K562 (cell line): ENCODE measurements around the gene CACNA1C. TPM values are rescaled to one million over a fixed set of nuclear protein-coding genes. Genes with fewer than 3 reads are reported as not detected.

Experiments
- ATAC-seq: fragments of 200-7000 bp; cut with Tn5 transposase; 3 replicates; pipeline ENCODE4 v1.9.1; 2020; ENCODE audit warnings: moderate library complexity
- BruUV-seq: library from RNA; stranded (reverse); fragments of 400-500 nt; replicated peaks from 2 replicates; lab custom pipeline; 2021; lab: Mats Ljungman, UMichigan
- CTCF ChIA-PET: fragments of 300-600 bp; formaldehyde crosslinking; extraction: SDS; loops from one replicate; lab custom pipeline; 2021; ENCODE audit warnings: low intra/inter-chr PET ratio; lab: Yijun Ruan, JAX
- POLR2A ChIA-PET: fragments of 300-600, 350-650 bp; sonication (Branson Sonifier 250); formaldehyde crosslinking; extraction: SDS; loops from one replicate; lab custom pipeline; 2021; ENCODE audit warnings: antibody characterized with exemption, inconsistent platforms; lab: Yijun Ruan, JAX
- DNase-seq, 4 experiments: peaks; one replicate each; pipeline versions ENCODE4 v3.0.0 to v3.0.0-alpha.2; 2011 to 2018; ENCODE audit warnings: low spot score in 3 of 4, mixed read lengths in 3 of 4; ENCODE audit errors: extremely low read depth in 1 of 4
- FAIRE-seq: peaks from 2 replicates; lab custom pipeline; 2011; peaks lifted over from hg19 to GRCh38; lab: Jason Lieb, UNC
- H2AFZ ChIP-seq: 2 replicates; pipeline ENCODE4 v1.6.0; 2011; ENCODE audit warnings: low read depth, low read length, control low read depth, inconsistent platforms
- H3K27ac ChIP-seq: fragments of 200-600 bp; 3 replicates; pipeline ENCODE4 v1.8.0; 2011; ENCODE audit warnings: low read depth, mild to moderate bottlenecking, control low read depth, inconsistent platforms, low read length, moderate library complexity, mixed read lengths; ENCODE audit errors: extremely low read depth
- H3K27me3 ChIP-seq, 2 experiments: fragments of 300-600 bp in 1 of 2; 2 replicates in 1 of 2; 3 replicates in 1 of 2; pipeline versions ENCODE4 v1.6.0 to v1.8.0; 2011; ENCODE audit warnings: inconsistent platforms in 2 of 2, low read length in 2 of 2, mild to moderate bottlenecking in 1 of 2, mixed read lengths in 1 of 2, moderate library complexity in 1 of 2; ENCODE audit not compliant: control insufficient read depth in 2 of 2, insufficient read depth in 2 of 2
- H3K36me3 ChIP-seq: fragments of 300-600 bp; 3 replicates; pipeline ENCODE4 v1.8.0; 2011; ENCODE audit warnings: mild to moderate bottlenecking, low read length, inconsistent platforms; ENCODE audit not compliant: control insufficient read depth, insufficient read depth
- H3K4me1 ChIP-seq, 2 experiments: fragments of 200-600 bp in 1 of 2; replicated peaks in 1 of 2; 2 replicates in 1 of 2; 3 replicates in 1 of 2; pipeline versions ENCODE4 v1.5.1 to v1.8.0; 2011; ENCODE audit warnings: inconsistent platforms in 2 of 2, low read length in 2 of 2, mild to moderate bottlenecking in 1 of 2, mixed read lengths in 1 of 2, moderate library complexity in 1 of 2; ENCODE audit not compliant: control insufficient read depth in 2 of 2, insufficient read depth in 2 of 2
- H3K4me2 ChIP-seq: 2 replicates; pipeline ENCODE4 v1.6.1; 2011; ENCODE audit warnings: low read length, control low read depth, inconsistent platforms, mixed read lengths; ENCODE audit not compliant: insufficient read depth
- H3K4me3 ChIP-seq: fragments of 200-600 bp; sonication (generic), shearing (Covaris generic); 2 replicates; pipeline ENCODE4 v1.5.1; 2016; ENCODE audit warnings: control low read depth, inconsistent platforms
- H3K79me2 ChIP-seq: fragments of 200-600 bp; 3 replicates; pipeline ENCODE4 v1.8.0; 2011; ENCODE audit warnings: low read length, inconsistent platforms; ENCODE audit not compliant: control insufficient read depth, insufficient read depth
- H3K9ac ChIP-seq, 2 experiments: 2 replicates each; pipeline versions ENCODE4 v1.6.0 to v1.6.1; 2011; ENCODE audit warnings: low read depth in 2 of 2, low read length in 2 of 2, control low read depth in 1 of 2, inconsistent platforms in 1 of 2, mild to moderate bottlenecking in 1 of 2, mixed read lengths in 1 of 2; ENCODE audit not compliant: insufficient read depth in 1 of 2
- H3K9me1 ChIP-seq: one replicate; pipeline ENCODE4 v1.6.0; 2011; ENCODE audit warnings: inconsistent platforms, mild to moderate bottlenecking, low read length, moderate library complexity; ENCODE audit not compliant: control insufficient read depth, insufficient read depth
- H3K9me3 ChIP-seq: replicated peaks from 2 replicates; pipeline ENCODE4 v1.5.1; 2011; ENCODE audit warnings: low read depth, low read length, inconsistent platforms; ENCODE audit not compliant: control insufficient read depth, insufficient read depth
- H4K20me1 ChIP-seq: replicated peaks from 2 replicates; pipeline ENCODE4 v1.6.1; 2011; ENCODE audit warnings: low read length, inconsistent platforms, mixed read lengths; ENCODE audit not compliant: control insufficient read depth, insufficient read depth
- BHLHE40 ChIP-seq: IDR thresholded peaks from 2 replicates; pipeline ENCODE4 v1.6.1; 2011; ENCODE audit warnings: low read length, improper control_type of control experiment
- CBX1 ChIP-seq: sonication (generic); IDR thresholded peaks from 2 replicates; pipeline ENCODE4 v1.6.1; 2016; ENCODE audit warnings: antibody characterized with exemption, low read depth, mild to moderate bottlenecking
- HCFC1 ChIP-seq: IDR thresholded peaks from 2 replicates; pipeline ENCODE4 v1.6.1; 2012; ENCODE audit warnings: low read depth, low read length, improper control_type of control experiment
- LCOR ChIP-seq: sonication (generic); formaldehyde crosslinking; IDR thresholded peaks from 2 replicates; pipeline ENCODE4 v1.8.0; 2022; ENCODE audit warnings: mild to moderate bottlenecking, missing genetic modification reagents
- NCOA1 ChIP-seq: fragments of 450-650 bp; IDR thresholded peaks from 2 replicates; pipeline ENCODE4 v1.6.1; 2016; ENCODE audit warnings: low read depth
- NR4A1 ChIP-seq, 2 experiments: fragments of 250-450 bp in 1 of 2; fragments of 450-650 bp in 1 of 2; sonication (Bioruptor Pico) in 1 of 2; IDR thresholded peaks; 2 replicates each; pipeline versions ENCODE4 v1.4.0 to v1.6.1; 2016 to 2020; ENCODE audit warnings: mild to moderate bottlenecking in 2 of 2, missing compliant biosample characterization in 1 of 2, missing genetic modification characterization in 1 of 2, moderate library complexity in 1 of 2
- SMARCA5 ChIP-seq: fragments of 450-650 bp; IDR thresholded peaks from 2 replicates; pipeline ENCODE4 v1.6.1; 2016
- SNIP1 ChIP-seq: fragments of 450-650 bp; IDR thresholded peaks from 2 replicates; pipeline ENCODE4 v1.7.1; 2017; ENCODE audit warnings: low read depth, mild to moderate bottlenecking
- ZFP1 ChIP-seq: fragments of 450-650 bp; formaldehyde crosslinking; IDR thresholded peaks from 2 replicates; pipeline ENCODE4 v1.4.0; 2020; ENCODE audit warnings: mild to moderate bottlenecking, mixed read lengths
- ZNF282 ChIP-seq: sonication (generic); formaldehyde crosslinking; IDR thresholded peaks from 2 replicates; pipeline ENCODE4 v1.8.1; 2023; ENCODE audit warnings: missing genetic modification reagents
- ZNF431 ChIP-seq: sonication (generic); formaldehyde crosslinking; IDR thresholded peaks from 2 replicates; pipeline ENCODE4 v1.8.0; 2022; ENCODE audit warnings: mild to moderate bottlenecking, missing genetic modification reagents
- ZNF75A ChIP-seq: fragments of 450-650 bp; formaldehyde crosslinking; IDR thresholded peaks from 2 replicates; pipeline ENCODE4 v1.4.0; 2020; ENCODE audit warnings: mild to moderate bottlenecking
- ZNF766 ChIP-seq: fragments of 200-800 bp; sonication (Bioruptor generic); conservative IDR thresholded peaks from 2 replicates; pipeline ENCODE4 v1.6.1; 2016; ENCODE audit warnings: missing genetic modification characterization, missing compliant biosample characterization
- ZNF830 ChIP-seq: fragments of 250-450 bp; sonication (Bioruptor Pico); IDR thresholded peaks from 2 replicates; pipeline ENCODE4 v1.5.0; 2021; ENCODE audit warnings: mild to moderate bottlenecking
- WGBS: fragments of 100-300 bp; shearing (Covaris generic); methylation state at CpG from one replicate; pipeline ENCODE4 v1.1.6; 2016; ENCODE audit warnings: low coverage, mixed read lengths; ENCODE audit not compliant: insufficient coverage; ENCODE audit errors: missing lambda C conversion rate; 5-methylcytosine and 5-hydroxymethylcytosine counted together
- in situ Hi-C: fragments of 300-500 bp; cut with MboI; formaldehyde crosslinking; loops from 4 replicates; pipeline ENCODE4 v1.15.0; 2018; ENCODE audit warnings: inconsistent platforms, mixed read lengths
- intact Hi-C: fragments of 100-400 bp; cut with micrococcal nuclease; formaldehyde crosslinking; loops from 2 replicates; pipeline ENCODE4 v1.14.2; 2022
- polyA plus RNA-seq, 8 experiments: library from polyadenylated mRNA; depleted of rRNA in 4 of 8; stranded (reverse) in 5 of 8; unstranded in 3 of 8; fragments of >200 nt; fragmentation: Nextera tagmentation in 2 of 8; fragmentation: Illumina TruSeq in 1 of 8; extraction: Ambion mirVana in 2 of 8; extraction: Trizol in 1 of 8; gene quantifications; 2 replicates each; pipeline versions ENCODE4 v1.2.1 to v1.2.3, GENCODE V29; 2011 to 2014; ENCODE audit warnings: inconsistent platforms in 1 of 8, missing spikeins in 1 of 8
- total RNA-seq, 7 experiments: library from RNA; depleted of rRNA in 6 of 7; stranded (reverse); fragments of >200 nt in 6 of 7; fragmentation: Illumina TruSeq in 2 of 7; extraction: Trizol in 2 of 7; gene quantifications; 2 replicates each; pipeline versions ENCODE4 v1.2.1 to v1.2.3, GENCODE V29; 2011 to 2021; ENCODE audit warnings: low replicate concordance in 1 of 7
- TF ChIP-seq, protein P1 (sequence below): fragments of 450-650 bp; IDR thresholded peaks from 2 replicates; pipeline ENCODE4 v1.6.1; 2014; ENCODE audit warnings: low read depth, mild to moderate bottlenecking, moderate library complexity, borderline replicate concordance
- TF ChIP-seq, protein P2 (sequence below): sonication (generic); formaldehyde crosslinking; IDR thresholded peaks from 2 replicates; pipeline ENCODE4 v1.8.1; 2023; ENCODE audit warnings: mild to moderate bottlenecking, missing genetic modification reagents

The CACNA1C gene
- total and polyA plus RNA-seq, 9 of the 15 experiments (the other 6 are each of a cell fraction or from before 2014, with no cell fraction given) = not detected

DNA sequence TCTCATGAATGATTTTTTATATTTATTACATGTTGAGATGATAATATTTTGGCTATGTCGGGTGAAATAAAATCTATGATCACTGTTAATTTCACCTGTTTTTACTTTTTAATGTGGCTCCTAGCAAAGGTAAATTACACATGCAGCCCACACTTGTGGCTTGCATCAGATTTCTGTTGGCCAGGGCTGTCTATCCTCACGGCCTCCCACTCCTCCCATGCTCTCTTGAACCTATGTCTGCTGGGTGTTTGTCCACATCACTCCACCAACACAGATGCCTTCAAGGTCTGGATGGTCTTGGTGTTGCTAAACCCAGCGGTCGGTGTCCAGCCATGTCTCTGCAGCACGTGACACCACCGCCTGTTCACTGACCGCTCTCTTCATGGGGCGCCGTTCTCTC, 402.6 kb downstream of the CACNA1C start:
- DNase-seq (no peak), ATAC-seq (no peak)
- H3K4me1 ChIP-seq = no peaks in the 10 kb centered on the region
- in situ Hi-C loops (no loop called here), intact Hi-C loops (no loop called here)
- 0% methylated on average over 9 of the region's 9 CpGs for WGBS
- H3K36me3 ChIP-seq = no peaks in the 10 kb centered on the region
- ChIA-PET POLR2A (no interaction called here), CTCF (no interaction called here)
- H3K9me1 ChIP-seq = no peaks in the 10 kb centered on the region
- H3K79me2 ChIP-seq = no peaks in the 10 kb centered on the region
- no TSS peak for BruUV-seq
- no peaks in the 10 kb centered on the region for H3K9me3 ChIP-seq
- no peak for TF ChIP-seq CBX1
- TF ChIP-seq ZNF766 (CRISPR knock-in tag) = no peak
- no peak for TF ChIP-seq SMARCA5
- TF ChIP-seq, protein P1, sequence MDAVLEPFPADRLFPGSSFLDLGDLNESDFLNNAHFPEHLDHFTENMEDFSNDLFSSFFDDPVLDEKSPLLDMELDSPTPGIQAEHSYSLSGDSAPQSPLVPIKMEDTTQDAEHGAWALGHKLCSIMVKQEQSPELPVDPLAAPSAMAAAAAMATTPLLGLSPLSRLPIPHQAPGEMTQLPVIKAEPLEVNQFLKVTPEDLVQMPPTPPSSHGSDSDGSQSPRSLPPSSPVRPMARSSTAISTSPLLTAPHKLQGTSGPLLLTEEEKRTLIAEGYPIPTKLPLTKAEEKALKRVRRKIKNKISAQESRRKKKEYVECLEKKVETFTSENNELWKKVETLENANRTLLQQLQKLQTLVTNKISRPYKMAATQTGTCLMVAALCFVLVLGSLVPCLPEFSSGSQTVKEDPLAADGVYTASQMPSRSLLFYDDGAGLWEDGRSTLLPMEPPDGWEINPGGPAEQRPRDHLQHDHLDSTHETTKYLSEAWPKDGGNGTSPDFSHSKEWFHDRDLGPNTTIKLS = no peak
- TF ChIP-seq ZNF431 = no peak
- no peak for TF ChIP-seq HCFC1
- no peak for TF ChIP-seq ZNF282
- TF ChIP-seq, protein P2, sequence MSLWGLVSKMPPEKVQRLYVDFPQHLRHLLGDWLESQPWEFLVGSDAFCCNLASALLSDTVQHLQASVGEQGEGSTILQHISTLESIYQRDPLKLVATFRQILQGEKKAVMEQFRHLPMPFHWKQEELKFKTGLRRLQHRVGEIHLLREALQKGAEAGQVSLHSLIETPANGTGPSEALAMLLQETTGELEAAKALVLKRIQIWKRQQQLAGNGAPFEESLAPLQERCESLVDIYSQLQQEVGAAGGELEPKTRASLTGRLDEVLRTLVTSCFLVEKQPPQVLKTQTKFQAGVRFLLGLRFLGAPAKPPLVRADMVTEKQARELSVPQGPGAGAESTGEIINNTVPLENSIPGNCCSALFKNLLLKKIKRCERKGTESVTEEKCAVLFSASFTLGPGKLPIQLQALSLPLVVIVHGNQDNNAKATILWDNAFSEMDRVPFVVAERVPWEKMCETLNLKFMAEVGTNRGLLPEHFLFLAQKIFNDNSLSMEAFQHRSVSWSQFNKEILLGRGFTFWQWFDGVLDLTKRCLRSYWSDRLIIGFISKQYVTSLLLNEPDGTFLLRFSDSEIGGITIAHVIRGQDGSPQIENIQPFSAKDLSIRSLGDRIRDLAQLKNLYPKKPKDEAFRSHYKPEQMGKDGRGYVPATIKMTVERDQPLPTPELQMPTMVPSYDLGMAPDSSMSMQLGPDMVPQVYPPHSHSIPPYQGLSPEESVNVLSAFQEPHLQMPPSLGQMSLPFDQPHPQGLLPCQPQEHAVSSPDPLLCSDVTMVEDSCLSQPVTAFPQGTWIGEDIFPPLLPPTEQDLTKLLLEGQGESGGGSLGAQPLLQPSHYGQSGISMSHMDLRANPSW (CRISPR knock-in tag) = no peak
- TF ChIP-seq ZFP1 (CRISPR knock-in tag) = no peak
- no peak for TF ChIP-seq LCOR (CRISPR knock-in tag)
- TF ChIP-seq BHLHE40 = no peak
- TF ChIP-seq NCOA1 = no peak
- TF ChIP-seq ZNF830 (CRISPR knock-in tag) = no peak
- TF ChIP-seq SNIP1 = no peak
- TF ChIP-seq ZNF75A = no peak
- no peak for TF ChIP-seq NR4A1 (CRISPR knock-in tag; IDR thresholded peaks at IDR 0.05)
- no peak for TF ChIP-seq NR4A1 (tag; IDR thresholded peaks at IDR 0.05)
- TF ChIP-seq, all 486 proteins: peak for 0
- no peaks in the 10 kb centered on the region for H4K20me1 ChIP-seq
- H3K27me3 ChIP-seq = peaks cover 0 to 35% of the 10 kb centered on the region in 2 experiments; a peak in 1 of 5 replicates
- no peak overlapping the region for H2AFZ ChIP-seq
- H3K9ac ChIP-seq = no peak overlapping the region
- H3K4me3 ChIP-seq = no peak overlapping the region
- FAIRE-seq = no peak
- no peak overlapping the region for H3K4me2 ChIP-seq
- no peak overlapping the region for H3K27ac ChIP-seq
